Small intestine (tissue), 7 donors: ENCODE data around the gene NAPSA. TPM values are rescaled to one million over a fixed set of nuclear protein-coding genes. Genes with fewer than 3 reads are reported as not detected.

Source experiments
- DNase-seq, 2 donors: peaks; one replicate each; pipeline versions ENCODE4 v3.0.0 to v3.0.0-alpha.2; 2013
- FAIRE-seq: peaks from 2 replicates; lab custom pipeline; 2012; peaks lifted over from hg19 to GRCh38; lab: Jason Lieb, UNC
- H3K27ac ChIP-seq, 3 donors: one replicate each; pipeline ENCODE4 v1.5.1; 2013; ENCODE audit warnings: low read length in 2 of 3, mild to moderate bottlenecking in 2 of 3, control low read depth in 1 of 3, inconsistent platforms in 1 of 3, low read depth in 1 of 3, moderate library complexity in 1 of 3
- H3K27me3 ChIP-seq, 3 donors: one replicate each; pipeline ENCODE4 v1.6.1; 2013; ENCODE audit warnings: low read length in 3 of 3, inconsistent platforms in 1 of 3; ENCODE audit not compliant: control insufficient read depth in 3 of 3, insufficient read depth in 3 of 3
- H3K36me3 ChIP-seq, 3 donors: one replicate each; pipeline ENCODE4 v1.6.1; 2013; ENCODE audit warnings: low read length in 3 of 3, inconsistent platforms in 1 of 3, low read depth in 1 of 3, mild to moderate bottlenecking in 1 of 3, moderate library complexity in 1 of 3; ENCODE audit not compliant: control insufficient read depth in 3 of 3, insufficient read depth in 2 of 3
- H3K4me1 ChIP-seq, 3 donors: one replicate each; pipeline ENCODE4 v1.6.1; 2013; ENCODE audit warnings: low read length in 2 of 3, inconsistent platforms in 1 of 3, low read depth in 1 of 3, mild to moderate bottlenecking in 1 of 3, moderate library complexity in 1 of 3; ENCODE audit not compliant: control insufficient read depth in 3 of 3, insufficient read depth in 2 of 3
- H3K4me3 ChIP-seq, 3 donors: one replicate each; pipeline ENCODE4 v1.5.1; 2013; ENCODE audit warnings: low read length in 3 of 3, control low read depth in 1 of 3, inconsistent platforms in 1 of 3, low read depth in 1 of 3, mild to moderate bottlenecking in 1 of 3, moderate library complexity in 1 of 3
- H3K9me3 ChIP-seq, 2 donors: one replicate each; pipeline ENCODE4 v1.6.1; 2013; ENCODE audit warnings: low read depth in 1 of 2, low read length in 1 of 2; ENCODE audit not compliant: control insufficient read depth in 2 of 2, insufficient read depth in 1 of 2
- WGBS, 3 donors: extraction: QIAGEN DNeasy Blood & Tissue Kit; methylation state at CpG; one replicate each; pipeline ENCODE4 v1.1.7; 2013; 5-methylcytosine and 5-hydroxymethylcytosine counted together
- polyA plus RNA-seq, 4 donors: library from polyadenylated mRNA; stranded (reverse) in 3 of 4; unstranded in 1 of 4; fragments of 200-250 nt in 3 of 4; fragments of 120-200 nt in 1 of 4; gene quantifications; one replicate each; pipeline versions ENCODE4 v1.2.1 to v1.2.3, GENCODE V29; 2013
- donor health status: healthy with polysubstance abuse.
- donor health status: control.
- donor health status: control.
- donor health status: Bipolar disorder and iron deficiency.
- donor health status: healthy.

NAPSA gene
- polyA plus RNA-seq, 4 donors: 1.8 to 9.6 (median 5.2) TPM

GRCh38 chr19:50327461-50328223 lies 37.8 kb downstream of the NAPSA start:
- H3K4me1 ChIP-seq: peaks cover 3 to 40% (median 3%) of the 10 kb centered on the region in 3 donors
- DNase-seq: no peak
- FAIRE-seq: no peak

GRCh38 chr19:50327013-50327412 lies 38.4 kb downstream of the NAPSA start:
- peaks cover 3 to 34% (median 3%) of the 10 kb centered on the region in 3 donors for H3K4me1 ChIP-seq
- DNase-seq (no peak), FAIRE-seq (no peak)
- peaks cover 0 to 5% of the 10 kb centered on the region in 2 donors for H3K9me3 ChIP-seq
- H3K27me3 ChIP-seq: peaks cover 0 to 57% (median 17%) of the 10 kb centered on the region in 3 donors
- WGBS, 3 donors: 34 to 45% (median 40%) methylated on average over 3 to 4 of the region's 4 CpGs
- H3K4me3 ChIP-seq: no peak overlapping the region
- H3K27ac ChIP-seq: no peak overlapping the region
- no peaks in the 10 kb centered on the region for H3K36me3 ChIP-seq

More at GRCh38 chr19:50327461-50328223, 37.8 kb downstream of the NAPSA start:
- peaks cover 0 to 63% (median 23%) of the 10 kb centered on the region in 3 donors for H3K27me3 ChIP-seq
- 12 to 18% (median 16%) methylated on average over 12 to 20 of the region's 20 CpGs for WGBS, 3 donors
- no peak overlapping the region for H3K27ac ChIP-seq
- H3K36me3 ChIP-seq: no peaks in the 10 kb centered on the region
- H3K9me3 ChIP-seq: peaks cover 0 to 5% of the 10 kb centered on the region in 2 donors
- peak overlapping the region in 1 of 3 donors; percentile 50 for H3K4me3 ChIP-seq

GRCh38 chr19:50326101-50326664 lies 39.3 kb downstream of the NAPSA start:
- Histone ChIP-seq H3K4me1 (peaks cover 3 to 28% (median 3%) of the 10 kb centered on the region in 3 donors), H3K36me3 (no peaks in the 10 kb centered on the region), H3K4me3 (no peak overlapping the region), H3K27ac (no peak overlapping the region), H3K9me3 (peaks cover 0 to 3% of the 10 kb centered on the region in 2 donors), H3K27me3 (peaks cover 0 to 49% (median 13%) of the 10 kb centered on the region in 3 donors)
- FAIRE-seq: no peak
- no peak for DNase-seq
- WGBS, 3 donors: 4 to 12% (median 6%) methylated on average over 23 to 26 of the region's 26 CpGs

- Histone ChIP-seq H3K4me3 (peak overlapping the region in 1 of 3 donors; percentile 10), H3K27ac (no peak overlapping the region), H3K4me1 (peaks cover 3 to 22% (median 3%) of the 10 kb centered on the region in 3 donors), H3K27me3 (peaks cover 0 to 42% (median 12%) of the 10 kb centered on the region in 3 donors), H3K9me3 (peaks cover 0 to 3% of the 10 kb centered on the region in 2 donors), H3K36me3 (no peaks in the 10 kb centered on the region)
- WGBS, 3 donors: 1 to 2% (median 2%) methylated on average over 36 to 48 of the region's 48 CpGs
- peak; percentile 65 to 87 for DNase-seq
- no peak for FAIRE-seq
These were observed 39.9 kb downstream of the NAPSA start for GRCh38 chr19:50325310-50326100.

GRCh38 chr19:50324331-50324730 lies 41.1 kb downstream of the NAPSA start:
- FAIRE-seq (no peak), DNase-seq (no peak)
- no peak overlapping the region for H3K4me3 ChIP-seq
- no peaks in the 10 kb centered on the region for H3K9me3 ChIP-seq
- H3K4me1 ChIP-seq: peaks cover 0 to 13% (median 3%) of the 10 kb centered on the region in 3 donors
- peaks cover 0 to 30% (median 11%) of the 10 kb centered on the region in 3 donors for H3K27me3 ChIP-seq
- 75 to 90% (median 85%) methylated on average over 11 of the region's 11 CpGs for WGBS, 3 donors
- H3K36me3 ChIP-seq: no peaks in the 10 kb centered on the region
- no peak overlapping the region for H3K27ac ChIP-seq

- 90 to 94% (median 91%) methylated on average over 12 of the region's 12 CpGs for WGBS, 3 donors
- H3K4me3 ChIP-seq: no peak overlapping the region
- H3K36me3 ChIP-seq: no peaks in the 10 kb centered on the region
- H3K27me3 ChIP-seq: peaks cover 0 to 28% (median 11%) of the 10 kb centered on the region in 3 donors
- DNase-seq (no peak), FAIRE-seq (no peak)
- H3K9me3 ChIP-seq: no peaks in the 10 kb centered on the region
- no peak overlapping the region for H3K27ac ChIP-seq
- H3K4me1 ChIP-seq: peaks cover 0 to 11% (median 3%) of the 10 kb centered on the region in 3 donors
These were observed 41.7 kb downstream of the NAPSA start for GRCh38 chr19:50323782-50324133.

- Histone ChIP-seq H3K9me3 (no peaks in the 10 kb centered on the region), H3K36me3 (no peaks in the 10 kb centered on the region), H3K27me3 (peaks cover 0 to 25% (median 14%) of the 10 kb centered on the region in 3 donors), H3K4me1 (peaks cover 0 to 11% (median 3%) of the 10 kb centered on the region in 3 donors), H3K4me3 (no peak overlapping the region), H3K27ac (no peak overlapping the region)
- 93 to 94% (median 93%) methylated on average over 47 to 55 of the region's 55 CpGs for WGBS, 3 donors
- FAIRE-seq (no peak), DNase-seq (no peak)
These were observed 42.3 kb downstream of the NAPSA start for GRCh38 chr19:50322931-50323781.
